ENCODE data around the gene TIAM2. TPM values are rescaled to one million over a fixed set of nuclear protein-coding genes. Genes with fewer than 3 reads are reported as not detected.
A peak's percentile ranks its signal among the peaks of the same experiment; 100 is the strongest.

TIAM2 gene
- total and polyA plus RNA-seq, 10 of the 15 experiments (the other 5 are each of a cell fraction or from before 2014, with no cell fraction given) = 1.1 to 10.5 (median 2.3) TPM

- POLR2A ChIA-PET = no interaction called here
- peaks cover 6% of the 10 kb centered on the region; the same call in 2 of the 3 replicates for H3K9me3 ChIP-seq (replicated peaks; ENCODE audit: control insufficient read depth, insufficient read depth, low read length)
- DNase-seq (ENCODE audit: low read depth, low spot score) (no peak), FAIRE-seq (no peak), ATAC-seq (no peak)
- H3K36me3 ChIP-seq (ENCODE audit: control insufficient read depth in 2 of 2, insufficient read depth in 2 of 2, low read length in 1 of 2) = no peaks in the 10 kb centered on the region
- no peak overlapping the region for H2AFZ ChIP-seq (ENCODE audit: control insufficient read depth, low read depth, low read length)
- H3K4me1 ChIP-seq (ENCODE audit: control insufficient read depth, insufficient read depth, low read length) = peaks cover 14% of the 10 kb centered on the region; the same call in 1 of the 2 replicates
- intact Hi-C loops (cut with micrococcal nuclease; ENCODE audit: unreplicated experiment) = no loop called here
- SMC1A ChIA-PET (ENCODE audit: uncharacterized antibody, unreplicated experiment) = interaction anchor here (2.9 kb wide), 1 partner anchor 10 kb away, joined by 19 read pairs; no protein-coding TSS in a partner anchor
- H3K27ac ChIP-seq (ENCODE audit: control insufficient read depth, insufficient read depth) = no peak overlapping the region
- H3K4me3 ChIP-seq = no peak overlapping the region
- 98% methylated on average over 2 of the region's 2 CpGs for whole genome bisulfite sequencing (ENCODE audit: insufficient coverage, insufficient replicate concordance, low lambda C conversion rate, missing lambda C conversion rate)
- H3K27me3 ChIP-seq (replicated peaks in 1 of 2; ENCODE audit: control insufficient read depth in 2 of 2, insufficient read depth in 2 of 2, low read length in 1 of 2) = no peaks in the 10 kb centered on the region
- no TSS peak for BruUV-seq (replicated peaks)
- H3K9ac ChIP-seq (ENCODE audit: control insufficient read depth, insufficient read depth, low read length) = no peak overlapping the region
- no peaks in the 10 kb centered on the region; the same call in 1 of the 2 replicates for H3K79me2 ChIP-seq (ENCODE audit: control insufficient read depth, insufficient read depth, low read length)
- peak; percentile 29; the same call in 1 of the 2 replicates for TF ChIP-seq SPI1 (IDR thresholded peaks at IDR 0.05; ENCODE audit: borderline replicate concordance, insufficient read depth, low read depth, low read length)
- no peak for TF ChIP-seq MYB (IDR thresholded peaks at IDR 0.05; ENCODE audit: borderline replicate concordance, low read depth, low read length)
- no peaks in the 10 kb centered on the region for H4K20me1 ChIP-seq (ENCODE audit: control insufficient read depth, insufficient read depth)
- RAD21 ChIA-PET (ENCODE audit: unreplicated experiment) = interaction anchor here (1.1 kb wide), 1 partner anchor 25 kb away, joined by 3 read pairs; no protein-coding TSS in a partner anchor
- in situ Hi-C loops (cut with MboI) = no loop called here
- CTCF ChIA-PET = interaction anchor here (0.6 kb wide), 1 partner anchor 1252 kb away, joined by 3 read pairs; no protein-coding TSS in a partner anchor
- no peak overlapping the region for H3K4me2 ChIP-seq (ENCODE audit: control insufficient read depth, insufficient read depth)
Observed at GRCh38 chr6:155197932-155198331, 202.8 kb downstream of the TIAM2 start.

GRCh38 chr6:155200012-155200411, 204.9 kb downstream of the TIAM2 start:
- Histone ChIP-seq H3K4me1 (ENCODE audit: control insufficient read depth, insufficient read depth, low read length) (peaks cover 14% of the 10 kb centered on the region; the same call in 1 of the 2 replicates), H2AFZ (ENCODE audit: control insufficient read depth, low read depth, low read length) (no peak overlapping the region; the same call in 1 of the 2 replicates), H3K9me3 (replicated peaks; ENCODE audit: control insufficient read depth, insufficient read depth, low read length) (peaks cover 6% of the 10 kb centered on the region; the same call in 2 of the 3 replicates), H3K4me2 (ENCODE audit: control insufficient read depth, insufficient read depth) (peak overlapping the region; percentile 30), H3K4me3 (no peak overlapping the region), H3K79me2 (ENCODE audit: control insufficient read depth, insufficient read depth, low read length) (no peaks in the 10 kb centered on the region; the same call in 1 of the 2 replicates), H3K9ac (ENCODE audit: control insufficient read depth, insufficient read depth, low read length) (no peak overlapping the region), H4K20me1 (ENCODE audit: control insufficient read depth, insufficient read depth) (no peaks in the 10 kb centered on the region), H3K27ac (ENCODE audit: control insufficient read depth, insufficient read depth) (peak overlapping the region; percentile 53), H3K36me3 (ENCODE audit: control insufficient read depth in 2 of 2, insufficient read depth in 2 of 2, low read length in 1 of 2) (no peaks in the 10 kb centered on the region), H3K27me3 (replicated peaks in 1 of 2; ENCODE audit: control insufficient read depth in 2 of 2, insufficient read depth in 2 of 2, low read length in 1 of 2) (no peaks in the 10 kb centered on the region)
- FAIRE-seq (peak; percentile 88), DNase-seq (ENCODE audit: low read depth, low spot score) (no peak), ATAC-seq (peak; percentile 83)
- ChIA-PET CTCF (interaction anchor here (0.6 to 1.5 kb wide), 3 partner anchors 14 to 1892 kb away, joined by 3 to 7 read pairs (median 3); no protein-coding TSS in a partner anchor), POLR2A (interaction anchor here (0.7 to 1.7 kb wide), 3 partner anchors 11 to 17 kb away, joined by 3 to 5 read pairs (median 4); no protein-coding TSS in a partner anchor), RAD21 (ENCODE audit: unreplicated experiment) (interaction anchor here (1.1 to 1.5 kb wide), 3 partner anchors 21 to 48 kb away, joined by 3 to 4 read pairs (median 3); no protein-coding TSS in a partner anchor), SMC1A (ENCODE audit: uncharacterized antibody, unreplicated experiment) (interaction anchor here (2.0 to 2.9 kb wide), 2 partner anchors 12 to 17 kb away, joined by 10 to 19 read pairs; no protein-coding TSS in a partner anchor)
- intact Hi-C loops (cut with micrococcal nuclease; ENCODE audit: unreplicated experiment) (loop anchor here (2.0 kb wide), 1 partner anchor 13 kb away; no protein-coding TSS in a partner anchor), in situ Hi-C loops (cut with MboI) (no loop called here)
- BruUV-seq (replicated peaks) = no TSS peak
- WGBS (ENCODE audit: insufficient coverage, insufficient replicate concordance, low lambda C conversion rate, missing lambda C conversion rate) = 16% methylated on average over 2 of the region's 2 CpGs
- TF ChIP-seq ZNF217 (IDR thresholded peaks at IDR 0.05) (no peak), CBFB (IDR thresholded peaks at IDR 0.05; ENCODE audit: low read depth) (no peak), MEF2B (IDR thresholded peaks at IDR 0.05; ENCODE audit: partially characterized antibody, poor library complexity, severe bottlenecking) (no peak), MEF2A (IDR thresholded peaks at IDR 0.05; ENCODE audit: insufficient read depth, low read depth, low read length) (peak; percentile 73; the same call in 1 of the 2 replicates), NFIC (IDR thresholded peaks at IDR 0.05; ENCODE audit: low read depth, low read length) (0 out of 2 replicates have a peak, but pooled peaks have one; percentile 39), NRF1 (conservative IDR thresholded peaks at IDR 0.05; ENCODE audit: low read depth, low read length) (no peak), LARP7 (IDR thresholded peaks at IDR 0.05) (no peak), HCFC1 (IDR thresholded peaks at IDR 0.05; ENCODE audit: low read length) (no peak), MAX (IDR thresholded peaks at IDR 0.05; ENCODE audit: low read depth, low read length) (no peak), FOXK2 (IDR thresholded peaks at IDR 0.05) (no peak)
- TF ChIP-seq, protein P1, sequence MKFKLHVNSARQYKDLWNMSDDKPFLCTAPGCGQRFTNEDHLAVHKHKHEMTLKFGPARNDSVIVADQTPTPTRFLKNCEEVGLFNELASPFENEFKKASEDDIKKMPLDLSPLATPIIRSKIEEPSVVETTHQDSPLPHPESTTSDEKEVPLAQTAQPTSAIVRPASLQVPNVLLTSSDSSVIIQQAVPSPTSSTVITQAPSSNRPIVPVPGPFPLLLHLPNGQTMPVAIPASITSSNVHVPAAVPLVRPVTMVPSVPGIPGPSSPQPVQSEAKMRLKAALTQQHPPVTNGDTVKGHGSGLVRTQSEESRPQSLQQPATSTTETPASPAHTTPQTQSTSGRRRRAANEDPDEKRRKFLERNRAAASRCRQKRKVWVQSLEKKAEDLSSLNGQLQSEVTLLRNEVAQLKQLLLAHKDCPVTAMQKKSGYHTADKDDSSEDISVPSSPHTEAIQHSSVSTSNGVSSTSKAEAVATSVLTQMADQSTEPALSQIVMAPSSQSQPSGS (IDR thresholded peaks at IDR 0.05; ENCODE audit: low read length) = 0 out of 2 replicates have a peak, but pooled peaks have one; percentile 25

All from GM12878 (cell line).